H4 (cell line): ENCODE results near the gene PLCD1. TPM values are rescaled to one million over a fixed set of nuclear protein-coding genes. Genes with fewer than 3 reads are reported as not detected.

Experiments
- DNase-seq: peaks from one replicate; pipeline ENCODE4 v3.0.0-alpha.2; 2015; ENCODE audit warnings: low spot score
- total RNA-seq: library from RNA; depleted of rRNA; stranded (reverse); fragments of >200 nt; shearing (Covaris generic); gene quantifications from 2 replicates; pipeline ENCODE4 v1.2.3, GENCODE V29; 2014; rRNA removed

The PLCD1 gene
- total RNA-seq, 1 experiment from 2014 or later: 2.7 TPM

DNA sequence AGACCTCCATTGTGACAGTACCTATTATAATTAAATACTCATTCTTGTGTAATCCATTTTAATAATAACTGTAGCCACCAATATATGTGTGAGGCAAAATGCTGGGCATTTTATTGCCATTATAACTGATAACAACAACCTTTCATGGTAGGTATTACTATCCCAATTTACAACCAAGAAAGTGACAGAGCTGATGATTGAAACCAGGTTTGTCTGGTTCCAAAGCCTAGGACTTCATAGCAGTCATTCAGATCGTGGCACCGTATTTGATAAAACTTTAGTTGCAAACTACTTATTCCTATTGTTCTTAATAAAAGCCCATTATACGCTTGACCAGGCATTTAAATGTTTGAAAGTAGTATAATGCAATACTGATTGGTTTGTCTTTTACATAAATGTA, 65.3 kb downstream of the PLCD1 start:
- DNase-seq: no peak

DNA sequence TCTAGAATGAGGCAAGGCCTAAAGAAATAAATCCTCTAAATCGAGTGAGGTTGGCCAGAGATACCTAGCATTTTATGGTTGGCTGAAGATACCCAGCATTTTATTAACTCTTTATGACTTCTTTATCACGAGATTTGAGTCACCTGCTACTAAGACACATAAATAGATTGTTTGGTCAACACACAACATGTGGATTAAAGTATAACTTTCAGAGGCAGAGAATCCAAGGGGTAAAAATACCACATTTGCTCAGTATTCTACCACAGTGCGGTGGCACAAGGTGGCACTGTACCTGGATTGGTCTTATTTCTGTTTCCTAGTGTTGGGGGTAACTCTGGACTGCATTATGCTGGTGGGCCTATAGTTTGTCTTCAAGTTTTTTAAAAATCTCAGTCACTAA, 65.8 kb downstream of the PLCD1 start:
- DNase-seq: no peak

DNA sequence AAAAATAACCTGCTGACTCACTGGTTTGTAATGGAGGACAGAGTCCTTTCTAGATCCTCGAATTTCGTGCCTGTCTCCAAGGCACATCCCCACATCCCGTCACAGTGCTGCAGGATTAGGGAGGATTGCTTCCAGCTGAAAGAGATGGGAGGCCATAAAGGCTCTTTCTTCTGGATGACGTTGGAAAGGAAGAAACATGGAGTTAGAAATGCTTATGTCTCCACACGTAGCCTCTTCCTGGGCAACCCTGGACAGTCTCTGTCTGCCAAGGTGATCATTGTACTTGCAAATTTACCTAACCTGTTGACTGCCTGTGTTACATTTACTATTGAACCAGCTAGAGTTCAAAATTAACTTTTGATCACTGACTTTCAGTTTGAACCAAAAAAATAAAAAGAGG, 66.4 kb downstream of the PLCD1 start:
- no peak for DNase-seq

DNA sequence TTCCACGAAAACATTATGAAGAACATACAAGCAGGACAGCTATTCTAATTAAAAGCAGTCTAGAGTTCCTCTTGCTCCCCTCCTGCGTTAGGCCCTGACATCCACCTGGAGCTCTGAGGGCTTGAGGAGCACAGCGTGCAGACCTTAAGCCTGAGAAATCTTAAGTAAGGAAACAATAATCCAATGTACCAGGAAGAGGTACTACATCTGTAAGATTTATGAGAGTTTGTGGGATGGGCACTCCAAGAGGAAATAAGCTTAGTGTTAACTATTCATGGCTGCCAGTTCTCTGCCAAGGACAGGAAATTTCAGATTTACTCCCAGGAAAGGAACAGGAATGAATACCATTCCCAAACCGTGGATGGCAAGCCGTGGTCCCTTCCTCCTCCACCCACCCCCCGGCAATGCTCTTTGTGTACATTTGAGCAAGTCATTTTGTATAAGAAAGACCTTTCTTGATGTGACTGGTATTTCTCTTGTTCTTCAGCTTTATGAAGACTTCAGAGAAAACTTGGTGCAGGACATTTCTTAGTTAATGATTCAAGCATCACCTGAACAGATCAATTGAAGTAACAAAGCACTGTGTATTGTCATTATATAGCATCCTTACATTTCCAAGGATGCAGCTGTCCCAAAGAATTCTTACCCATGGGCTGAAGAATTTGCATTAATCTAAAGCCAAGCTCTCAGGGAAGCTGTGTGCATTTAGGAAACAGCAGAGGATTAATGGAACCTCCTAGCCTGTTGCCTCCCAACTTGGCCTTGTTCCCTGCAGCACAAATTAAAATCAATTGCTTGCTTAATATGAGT, 67.6 kb downstream of the PLCD1 start:
- no peak for DNase-seq

DNA sequence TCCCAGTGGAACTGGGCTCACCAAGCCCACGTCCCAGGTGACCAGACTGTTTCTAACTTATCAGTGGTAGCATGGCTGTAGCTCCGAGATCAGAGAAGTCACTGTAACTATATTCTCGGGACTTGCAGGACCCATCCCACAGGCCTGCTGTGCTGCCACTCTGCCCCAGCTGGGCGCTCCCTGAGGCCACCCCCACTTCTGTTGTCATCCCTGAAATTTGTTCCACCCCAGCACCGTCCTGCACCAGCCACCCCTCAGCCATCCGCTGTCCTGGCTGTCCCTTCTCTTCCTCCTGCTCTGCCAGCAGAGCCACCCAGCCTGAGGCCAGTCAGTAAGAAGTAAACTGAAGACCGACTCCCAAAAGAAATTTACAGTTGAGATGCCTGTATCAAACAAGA, 71.9 kb downstream of the PLCD1 start:
- DNase-seq: no peak

Other genes starting within 250 kb of the PLCD1 start
- 6.9 and 11.0 TPM in 2 replicates for gene CTDSPL, start 167.8 kb downstream of the PLCD1 start, total RNA-seq
- not detected in 2 replicates for gene VILL, start 38.9 kb downstream of the PLCD1 start, total RNA-seq
- gene DLEC1, start 9.6 kb upstream of the PLCD1 start, total RNA-seq: 0.10 TPM in 1 of 2 replicates, not detected in the other
- 2.5 and 5.7 TPM in 2 replicates for gene ACAA1, start 107.5 kb upstream of the PLCD1 start, total RNA-seq
- gene MYD88, start 109.0 kb upstream of the PLCD1 start, total RNA-seq: 3.8 and 15.2 TPM in 2 replicates
- gene OXSR1, start 135.9 kb upstream of the PLCD1 start, total RNA-seq: 11.6 and 13.7 TPM in 2 replicates
- 0.10 TPM in 1 of 2 replicates, not detected in the other for gene SLC22A13, start 236.2 kb upstream of the PLCD1 start, total RNA-seq